Thoracic aorta (tissue), 2 donors: ENCODE measurements around the gene RACGAP1. TPM values are rescaled to one million over a fixed set of nuclear protein-coding genes. Genes with fewer than 3 reads are reported as not detected.
A peak's percentile ranks its signal among the peaks of the same experiment; 100 is the strongest.

Source experiments
- ATAC-seq: fragments of 150-250 bp; one replicate; pipeline ENCODE4 v1.8.0; 2017; ENCODE audit warnings: low read depth; ENCODE audit not compliant: insufficient number of reproducible peaks, low FRiP score
- DNase-seq: peaks from one replicate; pipeline ENCODE4 v3.0.0-alpha.2; 2020; ENCODE audit warnings: low spot score
- H3K27ac ChIP-seq, 2 donors: fragments of 200-600 bp; sonication (generic); 1 replicate in 1 of 2; 2 replicates in 1 of 2; pipeline ENCODE4 v1.5.1; 2016; ENCODE audit warnings: mild to moderate bottlenecking in 2 of 2, moderate library complexity in 2 of 2
- H3K27me3 ChIP-seq: fragments of 200-600 bp; sonication (generic); replicated peaks from 2 replicates; pipeline ENCODE4 v1.6.0; 2016; ENCODE audit warnings: mild to moderate bottlenecking; ENCODE audit not compliant: insufficient read depth
- H3K36me3 ChIP-seq: fragments of 200-600 bp; sonication (generic); one replicate; pipeline ENCODE4 v1.5.1; 2016
- H3K4me1 ChIP-seq, 2 donors: fragments of 200-600 bp; sonication (generic); 1 replicate in 1 of 2; 2 replicates in 1 of 2; pipeline versions ENCODE4 v1.5.1 to v1.6.0; 2016; ENCODE audit warnings: low read depth in 2 of 2, mild to moderate bottlenecking in 1 of 2; ENCODE audit not compliant: control insufficient read depth in 1 of 2
- H3K4me3 ChIP-seq: fragments of 200-600 bp; sonication (generic); 2 replicates; pipeline ENCODE4 v1.5.1; 2016; ENCODE audit warnings: mild to moderate bottlenecking
- H3K9me3 ChIP-seq: fragments of 200-600 bp; sonication (generic); 2 replicates; pipeline ENCODE4 v1.5.1; 2016
- total RNA-seq, 2 donors: library from RNA; depleted of rRNA; stranded (reverse); fragments of >200 nt; gene quantifications; one replicate each; pipeline versions ENCODE4 v1.1.0 to v1.2.3, GENCODE V29; 2016
- TF ChIP-seq, protein P1 (sequence below): fragments of 200-600 bp; sonication (generic); IDR thresholded peaks from one replicate; pipeline ENCODE4 v1.5.1; 2019; ENCODE audit warnings: antibody characterized with exemption

Gene RACGAP1
- total RNA-seq, 2 donors from 2014 or later: 3.0 to 4.8 TPM

DNA sequence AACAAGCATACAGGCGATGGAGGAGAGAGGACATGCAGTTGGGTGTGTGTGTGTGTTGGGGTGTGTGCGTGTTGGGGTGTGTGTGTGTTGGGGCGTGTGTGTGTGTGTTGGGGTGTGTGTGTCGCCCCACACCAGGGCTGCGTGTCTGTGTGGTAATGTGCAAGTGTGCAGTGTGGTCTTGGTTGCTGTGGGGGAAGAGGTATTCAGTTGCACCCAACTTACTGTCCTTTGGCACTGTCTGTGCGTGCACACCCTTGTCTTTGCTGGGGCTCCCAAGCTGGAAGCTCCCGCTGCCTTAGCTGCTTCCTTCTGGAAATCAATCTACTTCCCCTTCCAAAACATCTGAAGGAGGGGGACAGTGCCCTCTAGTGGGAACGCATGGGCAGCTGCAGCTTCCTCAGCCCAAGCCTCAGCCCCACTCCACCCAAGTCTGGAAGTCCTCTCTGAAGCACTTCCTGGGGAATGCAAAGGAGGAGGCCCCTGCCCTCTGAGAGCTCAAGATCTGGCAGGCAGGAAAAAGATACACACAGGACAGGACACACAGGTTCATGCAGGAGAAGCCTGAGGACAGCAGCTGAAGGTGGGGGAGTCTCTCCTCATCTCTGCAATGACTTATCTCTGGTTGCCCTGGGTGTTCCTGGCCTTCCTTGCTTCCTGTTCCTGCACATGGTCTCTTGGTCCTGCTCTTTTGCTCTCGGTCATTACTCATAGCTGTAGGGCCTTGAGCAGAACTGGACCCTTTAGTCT lies 45.2 kb upstream of the RACGAP1 start:
- TF ChIP-seq, protein P1, sequence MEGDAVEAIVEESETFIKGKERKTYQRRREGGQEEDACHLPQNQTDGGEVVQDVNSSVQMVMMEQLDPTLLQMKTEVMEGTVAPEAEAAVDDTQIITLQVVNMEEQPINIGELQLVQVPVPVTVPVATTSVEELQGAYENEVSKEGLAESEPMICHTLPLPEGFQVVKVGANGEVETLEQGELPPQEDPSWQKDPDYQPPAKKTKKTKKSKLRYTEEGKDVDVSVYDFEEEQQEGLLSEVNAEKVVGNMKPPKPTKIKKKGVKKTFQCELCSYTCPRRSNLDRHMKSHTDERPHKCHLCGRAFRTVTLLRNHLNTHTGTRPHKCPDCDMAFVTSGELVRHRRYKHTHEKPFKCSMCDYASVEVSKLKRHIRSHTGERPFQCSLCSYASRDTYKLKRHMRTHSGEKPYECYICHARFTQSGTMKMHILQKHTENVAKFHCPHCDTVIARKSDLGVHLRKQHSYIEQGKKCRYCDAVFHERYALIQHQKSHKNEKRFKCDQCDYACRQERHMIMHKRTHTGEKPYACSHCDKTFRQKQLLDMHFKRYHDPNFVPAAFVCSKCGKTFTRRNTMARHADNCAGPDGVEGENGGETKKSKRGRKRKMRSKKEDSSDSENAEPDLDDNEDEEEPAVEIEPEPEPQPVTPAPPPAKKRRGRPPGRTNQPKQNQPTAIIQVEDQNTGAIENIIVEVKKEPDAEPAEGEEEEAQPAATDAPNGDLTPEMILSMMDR: peak; percentile 87
- Histone ChIP-seq H3K27me3 (no peaks in the 10 kb centered on the region), H3K4me1 (peaks cover 0 to 19% of the 10 kb centered on the region in 2 donors), H3K4me3 (no peak overlapping the region), H3K9me3 (no peaks in the 10 kb centered on the region), H3K27ac (no peak overlapping the region), H3K36me3 (no peaks in the 10 kb centered on the region)
- peak; percentile 51 for ATAC-seq
- no peak for DNase-seq

DNA sequence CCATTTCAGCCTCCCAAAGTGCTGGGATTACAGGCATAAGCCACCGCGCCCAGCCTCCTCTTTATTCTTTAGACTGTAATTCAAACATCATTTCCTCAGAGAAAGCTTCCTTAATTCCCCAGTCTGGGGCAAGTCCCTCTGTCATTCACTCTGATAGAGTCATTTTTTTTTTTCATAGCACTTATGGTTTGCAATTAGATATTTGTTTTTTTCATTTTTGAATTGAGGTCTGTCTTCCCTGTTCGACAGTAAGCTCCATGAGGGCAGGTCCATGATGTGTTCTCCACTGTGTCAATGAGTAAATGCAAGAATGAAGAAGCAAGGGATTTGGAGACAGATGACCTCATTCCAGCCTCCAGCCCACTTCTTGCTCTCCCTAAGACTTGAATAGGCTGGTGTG lies 44.2 kb upstream of the RACGAP1 start:
- TF ChIP-seq, protein P1: no peak
- ATAC-seq (no peak), DNase-seq (no peak)
- Histone ChIP-seq H3K4me1 (peaks cover 0 to 19% of the 10 kb centered on the region in 2 donors), H3K36me3 (no peaks in the 10 kb centered on the region), H3K4me3 (no peak overlapping the region), H3K9me3 (no peaks in the 10 kb centered on the region), H3K27ac (no peak overlapping the region), H3K27me3 (no peaks in the 10 kb centered on the region)

DNA sequence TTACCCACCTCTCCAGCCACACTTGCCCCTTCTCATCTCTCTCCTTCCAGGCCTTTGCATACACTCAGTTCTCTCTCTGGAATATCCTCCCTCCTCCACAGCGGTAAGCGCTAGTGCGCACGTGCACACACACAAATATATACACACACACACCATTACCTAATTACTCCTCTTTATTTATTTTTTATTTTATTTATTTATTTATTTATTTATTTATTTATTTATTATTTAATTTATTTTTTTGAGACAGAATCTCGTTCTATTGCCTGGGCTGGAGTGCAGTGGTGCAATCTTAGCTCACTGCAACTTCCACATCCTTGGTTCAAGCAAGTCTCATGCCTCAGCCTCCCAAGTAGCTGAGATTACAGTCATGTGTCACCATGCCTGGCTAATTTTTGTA lies 43.8 kb upstream of the RACGAP1 start:
- no peak for ATAC-seq
- H3K36me3 ChIP-seq: no peaks in the 10 kb centered on the region
- no peak overlapping the region for H3K27ac ChIP-seq
- TF ChIP-seq, protein P1: no peak
- peaks cover 0 to 19% of the 10 kb centered on the region in 2 donors for H3K4me1 ChIP-seq
- H3K4me3 ChIP-seq: no peak overlapping the region
- H3K9me3 ChIP-seq: no peaks in the 10 kb centered on the region
- no peaks in the 10 kb centered on the region for H3K27me3 ChIP-seq
- no peak for DNase-seq

DNA sequence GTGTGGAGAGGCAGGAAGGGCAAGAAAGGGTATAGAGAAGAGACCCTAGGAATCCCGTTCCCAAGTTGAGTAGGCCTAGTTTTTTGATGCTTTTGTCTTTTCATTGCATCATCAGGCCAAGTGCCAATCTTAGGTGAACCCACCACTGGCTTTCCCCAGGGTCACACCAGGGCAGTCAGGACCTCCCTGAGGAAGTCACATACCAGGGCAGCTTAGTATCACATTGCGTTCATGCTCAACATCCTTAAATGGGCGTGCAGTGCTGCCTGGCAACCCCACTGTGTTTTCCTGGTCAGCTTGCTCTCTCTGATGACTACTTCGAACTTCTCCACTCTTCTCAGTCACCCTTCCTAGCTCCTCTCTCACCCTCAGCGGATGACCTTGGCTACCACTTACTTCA lies 41.1 kb upstream of the RACGAP1 start:
- TF ChIP-seq, protein P1: no peak
- H3K9me3 ChIP-seq: no peaks in the 10 kb centered on the region
- H3K27me3 ChIP-seq: no peaks in the 10 kb centered on the region
- H3K27ac ChIP-seq: no peak overlapping the region
- H3K36me3 ChIP-seq: no peaks in the 10 kb centered on the region
- no peak overlapping the region for H3K4me3 ChIP-seq
- DNase-seq: peak; percentile 34
- H3K4me1 ChIP-seq: peaks cover 0 to 19% of the 10 kb centered on the region in 2 donors
- ATAC-seq: peak; percentile 57

DNA sequence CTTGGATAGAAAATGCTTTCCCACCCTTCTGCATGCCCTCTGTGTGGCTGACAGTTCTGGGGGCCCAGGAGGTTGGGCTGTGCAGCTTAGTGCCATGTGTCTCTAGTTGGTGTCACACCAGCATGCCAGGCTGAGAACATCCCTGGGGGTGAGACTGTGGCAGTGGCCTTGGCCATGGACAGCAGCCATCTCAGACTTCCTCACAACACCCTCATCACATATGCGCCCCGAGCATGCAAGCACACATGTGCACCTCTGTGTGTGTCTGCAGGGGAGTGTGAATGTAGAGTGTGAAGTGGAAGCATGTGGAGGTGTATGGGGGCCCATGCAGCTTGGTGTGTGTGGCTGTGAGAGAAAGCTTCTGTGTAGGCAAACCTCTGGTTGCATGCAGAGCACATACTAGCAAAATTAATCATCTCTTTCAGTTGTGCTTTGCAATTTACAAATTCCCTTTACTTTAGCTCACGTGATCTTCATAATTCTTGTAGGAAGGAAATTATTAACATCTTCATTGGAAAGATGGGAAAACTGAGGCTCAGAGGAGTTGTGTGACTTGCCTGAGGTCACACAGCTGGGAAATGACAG lies 40.5 kb upstream of the RACGAP1 start:
- no peak overlapping the region for H3K27ac ChIP-seq
- no peaks in the 10 kb centered on the region for H3K36me3 ChIP-seq
- H3K9me3 ChIP-seq: no peaks in the 10 kb centered on the region
- ATAC-seq (no peak), DNase-seq (no peak)
- no peaks in the 10 kb centered on the region for H3K27me3 ChIP-seq
- H3K4me1 ChIP-seq: peaks cover 0 to 19% of the 10 kb centered on the region in 2 donors
- TF ChIP-seq, protein P1: no peak
- no peak overlapping the region for H3K4me3 ChIP-seq
